A549 (cell line): ENCODE data around the gene IL21R.

Experiments used
- EP300 ChIP-seq, 2 experiments: fragments of >200 bp; sonication (Bioruptor Twin); formaldehyde crosslinking; IDR thresholded peaks; 2 replicates in 1 of 2; 3 replicates in 1 of 2; pipeline ENCODE4 v1.6.1; 2016 to 2017
- ESRRA ChIP-seq: fragments of 150-350 bp; IDR thresholded peaks from 2 replicates; pipeline ENCODE4 v1.6.1; 2014; ENCODE audit warnings: mild to moderate bottlenecking, low read length, borderline replicate concordance
- RAD21 ChIP-seq, 2 experiments: fragments of >200 bp in 1 of 2; sonication (Bioruptor Twin) in 1 of 2; formaldehyde crosslinking in 1 of 2; IDR thresholded peaks in 1 of 2; conservative IDR thresholded peaks in 1 of 2; 2 replicates in 1 of 2; 3 replicates in 1 of 2; pipeline ENCODE4 v1.6.1; 2012 to 2018; ENCODE audit warnings: inconsistent platforms in 1 of 2
- TF ChIP-seq, protein P1 (sequence below): fragments of >200 bp; sonication (Bioruptor Twin); formaldehyde crosslinking; IDR thresholded peaks from 3 replicates; pipeline ENCODE4 v1.5.1; 2016
- TF ChIP-seq, protein P2 (sequence below): fragments of 250-450 bp; sonication (Bioruptor Pico); IDR thresholded peaks from 2 replicates; pipeline ENCODE4 v1.5.0; 2020; ENCODE audit warnings: low read depth, mild to moderate bottlenecking, moderate library complexity
- TF ChIP-seq, protein P3 (sequence below): fragments of 450-650 bp; IDR thresholded peaks from 2 replicates; pipeline ENCODE4 v1.6.1; 2014; ENCODE audit warnings: antibody characterized with exemption
- TF ChIP-seq, protein P4 (sequence below): fragments of >200 bp; sonication (Bioruptor Twin); formaldehyde crosslinking; IDR thresholded peaks from 2 replicates; pipeline ENCODE4 v1.6.1; 2016

DNA sequence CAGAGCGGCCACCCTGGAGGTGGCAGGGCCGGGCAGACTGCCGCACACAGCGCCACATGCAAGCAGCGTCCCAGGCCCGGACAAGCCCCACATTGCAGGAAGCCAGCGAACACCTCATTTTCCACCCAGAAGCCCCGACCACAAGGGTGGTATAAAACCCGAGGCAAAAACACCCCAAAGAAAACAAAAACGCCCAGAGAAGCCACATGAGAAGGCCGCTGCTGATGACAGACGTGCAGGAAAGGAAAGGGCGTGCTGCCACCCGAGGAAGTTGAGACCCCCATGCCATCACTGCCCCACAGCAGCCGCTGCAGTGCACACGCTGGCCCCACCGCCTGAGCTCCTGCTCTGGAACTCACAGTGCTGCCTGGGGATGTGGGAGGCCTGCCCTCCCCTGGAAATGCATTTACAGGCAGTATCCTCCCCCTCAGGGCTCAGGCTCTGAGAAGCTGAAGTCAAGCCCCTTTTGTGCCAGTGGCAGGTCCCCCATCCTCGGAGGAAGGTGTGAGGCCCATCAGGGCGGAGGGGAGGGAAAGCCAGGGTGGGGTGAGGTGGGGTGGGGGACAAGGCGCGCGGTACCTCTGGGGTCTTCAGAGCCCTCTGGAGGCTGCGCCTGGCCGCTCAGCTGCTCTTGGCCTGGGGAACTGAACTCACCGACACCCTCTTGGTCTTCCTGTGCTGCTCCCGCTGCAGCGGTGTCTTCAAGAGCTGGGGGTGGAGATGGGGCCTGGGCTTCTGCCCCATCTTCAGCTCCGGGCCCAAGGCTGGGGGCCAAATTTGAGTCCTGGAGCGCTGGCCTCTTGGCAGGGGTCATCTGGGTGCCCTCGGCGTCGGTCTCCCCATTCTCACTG lies 62.0 kb downstream of the IL21R start:
- TF ChIP-seq ESRRA = no peak
- TF ChIP-seq, protein P1, sequence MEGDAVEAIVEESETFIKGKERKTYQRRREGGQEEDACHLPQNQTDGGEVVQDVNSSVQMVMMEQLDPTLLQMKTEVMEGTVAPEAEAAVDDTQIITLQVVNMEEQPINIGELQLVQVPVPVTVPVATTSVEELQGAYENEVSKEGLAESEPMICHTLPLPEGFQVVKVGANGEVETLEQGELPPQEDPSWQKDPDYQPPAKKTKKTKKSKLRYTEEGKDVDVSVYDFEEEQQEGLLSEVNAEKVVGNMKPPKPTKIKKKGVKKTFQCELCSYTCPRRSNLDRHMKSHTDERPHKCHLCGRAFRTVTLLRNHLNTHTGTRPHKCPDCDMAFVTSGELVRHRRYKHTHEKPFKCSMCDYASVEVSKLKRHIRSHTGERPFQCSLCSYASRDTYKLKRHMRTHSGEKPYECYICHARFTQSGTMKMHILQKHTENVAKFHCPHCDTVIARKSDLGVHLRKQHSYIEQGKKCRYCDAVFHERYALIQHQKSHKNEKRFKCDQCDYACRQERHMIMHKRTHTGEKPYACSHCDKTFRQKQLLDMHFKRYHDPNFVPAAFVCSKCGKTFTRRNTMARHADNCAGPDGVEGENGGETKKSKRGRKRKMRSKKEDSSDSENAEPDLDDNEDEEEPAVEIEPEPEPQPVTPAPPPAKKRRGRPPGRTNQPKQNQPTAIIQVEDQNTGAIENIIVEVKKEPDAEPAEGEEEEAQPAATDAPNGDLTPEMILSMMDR = no peak
- TF ChIP-seq, protein P2, sequence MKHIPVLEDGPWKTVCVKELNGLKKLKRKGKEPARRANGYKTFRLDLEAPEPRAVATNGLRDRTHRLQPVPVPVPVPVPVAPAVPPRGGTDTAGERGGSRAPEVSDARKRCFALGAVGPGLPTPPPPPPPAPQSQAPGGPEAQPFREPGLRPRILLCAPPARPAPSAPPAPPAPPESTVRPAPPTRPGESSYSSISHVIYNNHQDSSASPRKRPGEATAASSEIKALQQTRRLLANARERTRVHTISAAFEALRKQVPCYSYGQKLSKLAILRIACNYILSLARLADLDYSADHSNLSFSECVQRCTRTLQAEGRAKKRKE (CRISPR knock-in tag) = no peak
- TF ChIP-seq, protein P3, sequence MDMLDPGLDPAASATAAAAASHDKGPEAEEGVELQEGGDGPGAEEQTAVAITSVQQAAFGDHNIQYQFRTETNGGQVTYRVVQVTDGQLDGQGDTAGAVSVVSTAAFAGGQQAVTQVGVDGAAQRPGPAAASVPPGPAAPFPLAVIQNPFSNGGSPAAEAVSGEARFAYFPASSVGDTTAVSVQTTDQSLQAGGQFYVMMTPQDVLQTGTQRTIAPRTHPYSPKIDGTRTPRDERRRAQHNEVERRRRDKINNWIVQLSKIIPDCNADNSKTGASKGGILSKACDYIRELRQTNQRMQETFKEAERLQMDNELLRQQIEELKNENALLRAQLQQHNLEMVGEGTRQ = no peak
- no peak for TF ChIP-seq RAD21 (conservative IDR thresholded peaks at IDR 0.05 in 1 of 2, IDR thresholded peaks at IDR 0.05 in 1 of 2)
- TF ChIP-seq, protein P4, sequence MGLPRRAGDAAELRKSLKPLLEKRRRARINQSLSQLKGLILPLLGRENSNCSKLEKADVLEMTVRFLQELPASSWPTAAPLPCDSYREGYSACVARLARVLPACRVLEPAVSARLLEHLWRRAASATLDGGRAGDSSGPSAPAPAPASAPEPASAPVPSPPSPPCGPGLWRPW = no peak
- no peak for TF ChIP-seq EP300 (IDR thresholded peaks at IDR 0.05)
